ENCODE results near the gene TEKT3.
A peak's percentile ranks its signal among the peaks of the same experiment; 100 is the strongest.

TEKT3 gene

DNA sequence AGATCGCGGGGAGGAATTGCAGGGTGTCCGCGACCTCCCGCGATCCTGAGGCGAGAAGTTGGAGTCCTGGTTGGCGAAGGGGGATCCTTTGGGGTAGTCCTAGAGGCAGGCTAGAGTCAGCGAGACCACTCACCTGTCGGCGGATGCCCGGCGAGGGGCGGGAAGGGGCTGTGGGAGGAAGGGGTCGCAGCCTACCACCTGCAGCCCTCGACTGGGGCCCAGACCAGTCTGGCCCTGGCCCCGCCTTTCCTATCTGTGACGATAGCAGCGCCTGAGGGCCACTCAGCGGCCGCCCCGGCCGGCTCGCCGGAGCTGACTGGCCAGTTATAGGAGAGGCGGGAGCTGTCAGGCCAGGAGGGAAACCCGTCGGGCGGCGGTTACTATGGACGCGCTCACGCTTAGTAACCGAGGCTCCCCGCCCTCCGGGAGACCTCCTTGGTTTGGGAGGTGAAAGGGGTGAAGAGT lies at the start of gene TEKT3:
Gene TEKT3 (minus strand): TSS at position 213 of the 465 bp plus-strand sequence. CDS start 10,012 bp downstream, outside the sequence.
- Mint-ChIP-seq H3K4me1 (no peaks in the 10 kb centered on the region), H3K9me3 (no peaks in the 10 kb centered on the region), H3K36me3 (no peaks in the 10 kb centered on the region), H3K27me3 (peaks cover 23% of the 10 kb centered on the region), H3K4me3 (peak within 1 kb of the TSS; percentile 14), H3K27ac (no peak within 1 kb of the TSS)
- DNase-seq (ENCODE audit: low spot score in 2 of 2), result no peak
- ATAC-seq (ENCODE audit: low read depth), result no peak

DNA sequence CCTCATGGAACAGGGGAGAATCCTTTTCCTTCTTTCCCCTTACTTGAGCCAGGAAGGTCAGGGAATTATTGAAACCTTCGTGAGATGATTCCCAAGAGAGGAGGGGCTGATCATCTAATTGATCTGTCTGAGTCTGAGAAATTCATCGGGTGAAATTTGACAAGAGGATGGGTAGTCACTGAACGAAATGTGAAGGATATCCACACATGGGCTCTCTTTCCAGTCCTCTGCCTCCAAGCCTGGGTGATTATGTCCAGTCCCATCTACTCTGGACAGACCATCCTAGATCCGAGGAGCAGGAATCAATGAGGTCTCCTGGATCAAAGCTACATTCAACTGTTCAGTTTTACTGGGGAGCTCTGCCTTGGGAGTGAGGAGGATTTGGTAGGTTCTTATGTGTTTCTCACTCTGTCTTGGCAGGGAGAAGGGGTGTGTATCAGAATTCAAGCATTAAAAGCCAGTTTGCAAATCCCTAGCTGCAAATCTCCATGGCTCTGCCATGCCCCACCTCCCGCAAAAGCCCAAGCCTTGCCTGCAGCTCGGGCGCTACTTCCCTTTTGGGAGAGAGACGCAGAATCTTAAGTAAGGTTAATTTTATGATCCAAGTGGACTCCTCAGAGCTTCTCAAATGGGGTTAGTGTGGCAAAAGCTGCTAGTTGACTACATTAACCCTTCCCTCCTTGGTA lies 47.1 kb upstream of the TEKT3 start:
- Mint-ChIP-seq H3K9me3 (peaks cover 2% of the 10 kb centered on the region), H3K27ac (no peak overlapping the region), H3K36me3 (no peaks in the 10 kb centered on the region), H3K4me3 (no peak overlapping the region), H3K4me1 (no peaks in the 10 kb centered on the region), H3K27me3 (peaks cover 8% of the 10 kb centered on the region)
- no peak for ATAC-seq (ENCODE audit: low read depth)
- DNase-seq (ENCODE audit: low spot score in 2 of 2), result no peak

DNA sequence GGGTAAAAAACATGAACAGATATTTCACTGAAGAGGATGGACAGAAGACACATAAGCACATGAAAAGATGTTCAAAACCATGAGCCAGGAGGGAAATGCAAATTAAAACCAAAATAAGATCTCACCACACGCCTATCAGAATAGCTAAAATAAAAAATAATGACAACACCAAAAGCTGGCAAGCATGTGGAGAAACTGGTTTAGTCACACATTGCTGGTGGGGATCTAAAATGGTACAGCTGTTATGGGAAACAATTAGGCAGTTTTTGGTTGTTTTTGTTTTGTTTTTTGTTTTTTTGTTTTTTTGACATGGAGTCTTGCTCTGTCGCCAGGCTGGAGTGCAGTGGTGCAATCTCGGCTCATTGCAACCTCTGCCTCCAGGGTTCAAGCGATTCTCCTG lies 44.7 kb upstream of the TEKT3 start:
- DNase-seq (ENCODE audit: low spot score in 2 of 2), result no peak
- no peak overlapping the region for H3K4me3 Mint-ChIP-seq
- H3K36me3 Mint-ChIP-seq, result no peaks in the 10 kb centered on the region
- H3K4me1 Mint-ChIP-seq, result no peaks in the 10 kb centered on the region
- H3K9me3 Mint-ChIP-seq, result peaks cover 2% of the 10 kb centered on the region
- H3K27me3 Mint-ChIP-seq, result peaks cover 8% of the 10 kb centered on the region
- no peak overlapping the region for H3K27ac Mint-ChIP-seq
- ATAC-seq (ENCODE audit: low read depth), result no peak

DNA sequence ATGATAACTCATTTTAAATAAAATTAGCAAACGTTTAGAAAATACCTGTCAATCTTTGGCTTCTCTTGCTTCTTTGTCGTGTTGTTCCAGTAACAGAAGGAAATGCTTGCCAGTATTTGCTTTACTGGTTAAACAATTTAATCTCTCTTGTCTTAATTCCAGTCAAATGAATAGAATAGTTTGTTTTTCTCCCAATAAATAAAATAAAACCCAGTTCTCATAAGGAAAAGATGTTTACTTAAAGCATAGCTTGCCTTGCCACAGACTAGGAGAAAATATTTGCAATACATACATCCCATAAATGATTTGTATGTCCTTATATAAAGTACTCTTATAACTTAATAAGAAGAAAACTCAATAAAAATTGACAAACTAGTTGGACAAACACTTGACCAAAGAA lies 43.9 kb upstream of the TEKT3 start:
- no peak for DNase-seq (ENCODE audit: low spot score in 2 of 2)
- H3K9me3 Mint-ChIP-seq, result peaks cover 2% of the 10 kb centered on the region

DNA sequence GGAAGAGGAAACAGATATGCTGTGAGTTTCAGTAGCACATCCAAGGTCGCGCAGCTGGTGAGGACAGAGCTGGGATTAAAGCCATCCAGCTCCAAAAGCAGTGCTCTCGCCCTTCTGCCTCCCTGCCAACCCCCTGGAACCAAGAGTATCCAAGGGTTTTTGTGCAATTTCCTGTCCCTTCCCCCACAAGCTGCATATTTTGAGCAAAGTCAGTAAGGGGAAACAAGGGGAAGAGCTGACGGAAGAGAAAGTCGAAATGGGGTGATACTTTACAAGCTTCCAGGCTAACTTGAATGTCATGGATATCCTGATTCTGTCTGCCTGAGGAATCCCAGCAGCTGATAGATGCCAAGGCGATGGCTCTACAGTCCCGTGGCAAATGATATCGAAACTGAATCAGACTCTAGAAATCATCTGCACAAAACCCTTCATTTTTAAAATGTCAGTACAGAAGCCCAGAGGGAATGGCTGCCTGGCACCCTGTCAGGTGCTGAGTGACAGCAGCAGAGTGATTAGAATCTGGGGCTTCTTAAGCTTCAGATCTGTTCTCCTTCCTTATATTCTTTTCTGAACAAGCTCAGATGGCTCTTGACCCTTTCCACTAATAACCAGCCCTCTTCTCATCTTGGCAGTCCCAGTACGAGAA lies 42.9 kb upstream of the TEKT3 start:
- ATAC-seq (ENCODE audit: low read depth), result no peak
- no peak for DNase-seq (ENCODE audit: low spot score in 2 of 2)
- no peak overlapping the region for H3K4me3 Mint-ChIP-seq
- no peak overlapping the region for H3K27ac Mint-ChIP-seq
- H3K4me1 Mint-ChIP-seq, result no peaks in the 10 kb centered on the region
- peaks cover 10% of the 10 kb centered on the region for H3K27me3 Mint-ChIP-seq
- no peaks in the 10 kb centered on the region for H3K36me3 Mint-ChIP-seq
- H3K9me3 Mint-ChIP-seq, result peaks cover 2% of the 10 kb centered on the region

More for the DNA sequence above, 43.9 kb upstream of the TEKT3 start:
- ATAC-seq (ENCODE audit: low read depth), result no peak
- peaks cover 10% of the 10 kb centered on the region for H3K27me3 Mint-ChIP-seq
- no peak overlapping the region for H3K4me3 Mint-ChIP-seq
- no peaks in the 10 kb centered on the region for H3K36me3 Mint-ChIP-seq
- H3K4me1 Mint-ChIP-seq, result no peaks in the 10 kb centered on the region
- no peak overlapping the region for H3K27ac Mint-ChIP-seq

DNA sequence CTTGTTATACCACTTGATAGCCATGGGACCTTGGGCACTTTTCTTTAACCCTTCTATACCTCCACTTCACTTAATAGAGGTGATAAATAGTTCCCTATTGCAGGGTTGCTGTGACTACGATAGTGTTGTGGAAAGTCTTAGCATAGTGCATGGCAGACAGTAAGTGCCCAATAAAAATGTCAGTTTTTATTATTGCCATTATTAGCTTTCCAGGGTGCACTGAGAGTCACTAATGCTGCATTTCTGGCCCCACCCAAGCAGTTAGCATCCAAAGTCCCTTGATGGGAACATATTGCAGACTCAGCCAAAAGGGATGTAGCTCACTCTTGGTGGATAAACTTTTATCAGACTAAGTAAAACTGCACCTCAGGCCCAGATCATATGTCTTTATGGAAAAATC lies 41.5 kb upstream of the TEKT3 start:
- peaks cover 11% of the 10 kb centered on the region for H3K27me3 Mint-ChIP-seq
- peaks cover 2% of the 10 kb centered on the region for H3K9me3 Mint-ChIP-seq
- DNase-seq (ENCODE audit: low spot score in 2 of 2) (no peak), ATAC-seq (ENCODE audit: low read depth) (no peak)
- H3K36me3 Mint-ChIP-seq, result no peaks in the 10 kb centered on the region
- H3K27ac Mint-ChIP-seq, result no peak overlapping the region
- no peaks in the 10 kb centered on the region for H3K4me1 Mint-ChIP-seq
- no peak overlapping the region for H3K4me3 Mint-ChIP-seq

DNA sequence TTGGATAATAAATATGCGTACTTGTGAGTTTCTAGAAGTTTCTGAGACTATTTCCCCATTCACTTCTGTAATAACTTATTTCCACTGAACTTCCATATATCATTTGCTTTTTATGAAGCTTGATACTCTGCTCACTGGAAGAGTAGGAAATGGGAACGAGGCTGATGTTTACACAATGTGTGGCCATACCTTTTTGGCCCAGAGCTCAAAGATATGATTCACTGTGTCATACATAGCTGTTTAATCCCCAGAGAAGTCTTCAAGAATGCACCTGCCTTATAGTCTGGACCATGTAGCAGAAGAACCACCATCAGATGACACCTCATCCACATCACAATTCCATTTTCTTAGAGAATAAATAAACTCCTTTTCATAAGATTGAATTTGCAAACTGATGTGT lies 40.3 kb upstream of the TEKT3 start:
- DNase-seq (ENCODE audit: low spot score in 2 of 2), result no peak
- Mint-ChIP-seq H3K4me1 (no peaks in the 10 kb centered on the region), H3K27me3 (peaks cover 11% of the 10 kb centered on the region), H3K27ac (no peak overlapping the region), H3K4me3 (no peak overlapping the region), H3K36me3 (no peaks in the 10 kb centered on the region), H3K9me3 (peaks cover 2% of the 10 kb centered on the region)
- no peak for ATAC-seq (ENCODE audit: low read depth)

DNA sequence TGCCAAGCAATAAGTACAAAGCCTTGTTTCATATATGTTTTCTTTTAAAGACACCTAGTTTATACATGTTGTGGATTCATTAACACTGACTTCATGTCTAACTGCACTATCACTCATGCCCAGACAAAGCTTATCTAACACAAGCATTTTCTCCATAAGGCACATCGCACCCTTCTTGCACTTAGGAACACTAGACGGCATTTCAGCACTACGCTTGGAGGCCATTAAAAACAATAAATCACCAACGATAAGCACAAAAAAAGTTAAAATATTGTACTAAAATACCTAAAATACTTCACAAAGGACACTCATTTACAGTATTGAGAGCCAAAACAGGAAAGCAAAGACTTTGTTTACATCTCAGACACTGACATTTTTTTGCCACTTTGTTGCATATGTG lies 39.0 kb upstream of the TEKT3 start:
- ATAC-seq (ENCODE audit: low read depth) (no peak), DNase-seq (ENCODE audit: low spot score in 2 of 2) (no peak)
- Mint-ChIP-seq H3K4me1 (no peaks in the 10 kb centered on the region), H3K27me3 (peaks cover 10% of the 10 kb centered on the region), H3K36me3 (no peaks in the 10 kb centered on the region), H3K27ac (no peak overlapping the region), H3K4me3 (no peak overlapping the region), H3K9me3 (no peaks in the 10 kb centered on the region)

DNA sequence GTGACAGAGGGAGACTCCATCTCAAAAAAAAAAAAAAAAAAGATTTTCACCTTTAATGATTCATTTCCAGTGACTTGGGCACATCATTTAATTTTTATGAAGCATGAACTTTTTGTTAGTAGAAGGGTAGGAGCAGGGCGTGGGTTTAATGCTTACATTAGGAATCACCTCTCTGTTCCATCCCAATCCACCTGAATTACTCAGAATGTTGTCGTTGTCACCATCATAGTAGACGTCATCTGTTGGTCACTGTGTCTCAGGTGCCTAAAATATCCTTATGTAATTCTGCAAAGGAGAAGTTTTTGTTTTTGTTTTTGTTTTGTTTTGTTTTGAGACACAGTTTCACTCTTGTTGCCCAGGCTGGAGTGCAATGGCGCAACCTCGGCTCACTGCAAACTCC lies 38.3 kb upstream of the TEKT3 start:
- no peaks in the 10 kb centered on the region for H3K36me3 Mint-ChIP-seq
- H3K4me3 Mint-ChIP-seq, result no peak overlapping the region
- peaks cover 10% of the 10 kb centered on the region for H3K27me3 Mint-ChIP-seq
- no peak overlapping the region for H3K27ac Mint-ChIP-seq
- H3K4me1 Mint-ChIP-seq, result no peaks in the 10 kb centered on the region
- no peaks in the 10 kb centered on the region for H3K9me3 Mint-ChIP-seq
- no peak for ATAC-seq (ENCODE audit: low read depth)
- no peak for DNase-seq (ENCODE audit: low spot score in 2 of 2)

DNA sequence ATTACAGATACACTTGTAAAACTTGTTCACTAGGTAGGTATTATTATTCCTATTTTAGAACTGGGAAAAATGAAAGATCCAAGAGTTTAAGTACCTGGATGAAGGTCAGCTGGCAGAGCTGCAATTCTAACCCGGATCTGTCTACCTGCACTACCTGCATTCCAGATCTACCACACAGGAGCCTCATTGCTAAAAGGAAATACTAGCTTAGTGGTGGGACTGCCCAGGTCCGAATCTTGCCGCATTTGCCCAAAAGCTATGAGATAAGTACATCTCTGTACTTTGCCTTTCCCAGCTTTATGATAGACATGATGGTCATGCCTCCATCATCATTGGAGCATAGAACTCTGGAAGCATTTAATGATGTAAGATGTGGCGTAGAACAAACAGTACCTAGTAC lies 36.8 kb upstream of the TEKT3 start:
- Mint-ChIP-seq H3K36me3 (no peaks in the 10 kb centered on the region), H3K27ac (no peak overlapping the region), H3K4me3 (no peak overlapping the region), H3K27me3 (peaks cover 10% of the 10 kb centered on the region), H3K4me1 (no peaks in the 10 kb centered on the region), H3K9me3 (no peaks in the 10 kb centered on the region)
- DNase-seq (ENCODE audit: low spot score in 2 of 2) (no peak), ATAC-seq (ENCODE audit: low read depth) (no peak)

DNA sequence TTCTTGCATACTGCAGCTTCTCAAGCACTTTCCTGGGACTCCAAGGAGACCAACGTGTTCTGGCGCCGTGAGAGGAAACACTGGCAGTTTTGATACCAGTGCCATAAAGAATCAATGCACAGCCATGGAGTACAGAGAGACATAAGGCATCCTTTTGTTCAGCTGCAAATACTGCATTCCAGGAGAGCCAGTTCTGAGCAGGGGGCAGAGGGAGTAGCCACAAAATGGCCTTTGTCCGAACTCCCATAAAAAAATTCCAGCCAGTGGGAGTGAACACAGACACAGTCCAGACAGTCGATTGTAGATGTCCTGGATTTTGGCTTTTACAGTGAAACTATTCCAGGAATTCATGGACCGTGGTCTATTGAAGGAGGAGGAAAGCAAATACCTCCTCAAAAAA lies 36.2 kb upstream of the TEKT3 start:
- Mint-ChIP-seq H3K27ac (no peak overlapping the region), H3K4me1 (no peaks in the 10 kb centered on the region), H3K36me3 (no peaks in the 10 kb centered on the region), H3K9me3 (no peaks in the 10 kb centered on the region), H3K4me3 (no peak overlapping the region), H3K27me3 (peaks cover 10% of the 10 kb centered on the region)
- ATAC-seq (ENCODE audit: low read depth) (no peak), DNase-seq (ENCODE audit: low spot score in 2 of 2) (no peak)

DNA sequence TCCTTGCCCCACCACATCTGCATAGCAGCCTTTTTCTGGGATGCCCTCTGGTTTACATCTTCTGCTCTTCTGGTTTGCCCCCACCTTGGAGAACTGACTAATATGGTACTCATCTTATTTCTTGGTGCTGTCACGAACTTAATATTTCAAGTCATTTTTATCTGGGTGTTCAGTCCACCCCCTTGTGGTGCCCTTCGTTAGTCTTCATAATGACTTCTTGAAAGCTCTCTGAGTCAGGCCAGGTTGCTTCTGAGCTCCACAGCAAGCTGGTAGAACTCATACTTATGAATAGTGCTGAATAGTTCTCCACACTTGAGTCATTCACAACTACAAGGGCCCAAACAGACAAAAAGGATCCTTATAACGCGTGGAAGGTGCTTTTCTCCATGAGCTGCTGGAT lies 35.8 kb upstream of the TEKT3 start:
- Mint-ChIP-seq H3K27ac (no peak overlapping the region), H3K9me3 (no peaks in the 10 kb centered on the region), H3K4me3 (no peak overlapping the region), H3K27me3 (peaks cover 10% of the 10 kb centered on the region), H3K4me1 (no peaks in the 10 kb centered on the region), H3K36me3 (no peaks in the 10 kb centered on the region)
- ATAC-seq (ENCODE audit: low read depth) (no peak), DNase-seq (ENCODE audit: low spot score in 2 of 2) (no peak)

DNA sequence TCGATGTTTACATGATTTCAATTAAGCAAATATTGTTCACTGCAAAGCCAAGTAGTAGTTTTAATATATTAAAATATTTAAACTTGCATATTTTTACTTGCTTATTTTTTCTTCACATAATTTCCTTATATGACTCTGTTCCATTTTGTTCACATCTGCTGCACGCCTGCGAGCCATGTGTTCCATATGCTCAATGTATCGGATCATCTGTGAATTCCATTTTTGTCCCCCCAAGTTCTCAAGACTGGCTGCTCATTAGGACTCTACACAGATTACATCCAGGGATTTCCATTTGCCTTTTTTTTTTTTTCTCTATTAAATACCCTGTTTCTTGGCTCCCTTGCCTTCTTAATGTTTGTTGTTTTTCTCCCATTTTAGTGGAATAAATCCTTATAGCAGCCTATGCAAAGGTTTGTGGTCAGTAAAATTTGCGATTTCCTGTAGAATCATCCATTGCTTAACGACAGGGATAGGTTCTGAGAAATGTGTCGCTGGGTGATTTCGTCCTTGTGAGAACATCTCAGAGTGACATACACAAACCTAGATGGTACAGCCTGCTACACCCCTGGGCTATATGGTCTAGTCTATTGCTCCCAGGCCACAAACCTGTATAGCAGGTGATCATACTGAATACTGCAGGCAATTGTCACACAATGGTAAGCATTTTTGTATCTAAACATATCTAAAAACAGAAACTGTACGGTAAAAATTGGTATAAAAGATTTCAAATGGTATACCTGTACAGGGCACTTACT lies 30.2 kb upstream of the TEKT3 start:
- ATAC-seq (ENCODE audit: low read depth) (no peak), DNase-seq (ENCODE audit: low spot score in 2 of 2) (no peak)
- Mint-ChIP-seq H3K27me3 (peaks cover 3% of the 10 kb centered on the region), H3K4me1 (no peaks in the 10 kb centered on the region), H3K9me3 (no peaks in the 10 kb centered on the region), H3K4me3 (no peak overlapping the region), H3K27ac (no peak overlapping the region), H3K36me3 (no peaks in the 10 kb centered on the region)

DNA sequence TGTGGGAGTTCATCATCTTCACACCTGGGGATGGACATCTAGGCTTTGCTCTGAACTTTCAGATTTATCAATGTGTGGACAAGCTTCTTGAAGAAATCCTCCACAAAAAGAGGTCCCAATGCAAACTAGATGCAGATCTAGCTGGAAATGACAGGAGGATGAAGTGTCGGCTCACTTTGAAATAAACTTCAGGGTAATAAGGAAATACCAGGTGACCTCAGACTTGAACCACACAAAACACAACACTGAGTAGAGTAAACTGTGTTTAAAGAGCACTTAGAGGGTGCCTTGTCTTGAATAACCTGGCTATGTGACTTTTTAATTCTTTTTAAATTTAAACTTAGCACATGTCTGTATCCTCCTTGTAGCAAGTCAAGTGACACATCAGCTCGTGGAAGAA lies 27.2 kb upstream of the TEKT3 start:
- no peaks in the 10 kb centered on the region for H3K9me3 Mint-ChIP-seq
- no peaks in the 10 kb centered on the region for H3K4me1 Mint-ChIP-seq
- H3K4me3 Mint-ChIP-seq, result no peak overlapping the region
- no peak overlapping the region for H3K27ac Mint-ChIP-seq
- H3K27me3 Mint-ChIP-seq, result peaks cover 2% of the 10 kb centered on the region
- no peak for DNase-seq (ENCODE audit: low spot score in 2 of 2)
- no peak for ATAC-seq (ENCODE audit: low read depth)
- H3K36me3 Mint-ChIP-seq, result no peaks in the 10 kb centered on the region
